Stimulated activated naive B cell treated with anti-CD40 and anti-IgM and Interleukin-4, amounts not matched to agents 10 μg/mL and 1 μg/mL and 100 μg/mL, for 72 hours (primary cell): ENCODE results near the gene ZNF669.

ENCODE experiments used
- ATAC-seq, 2 donors: fragments of 150-1000 bp; cut with Tn5 transposase; replicated peaks; 2 replicates each; pipeline ENCODE4 v1.10.0; 2021; ENCODE audit warnings: moderate library complexity in 1 of 2
- DNase-seq: peaks from one replicate; pipeline ENCODE4 v3.0.0; 2021
- H3K27ac Mint-ChIP-seq: one replicate; pipeline ENCODE4 v1.8.0; 2022; ENCODE audit warnings: mild to moderate bottlenecking, mixed read lengths
- H3K27me3 Mint-ChIP-seq, 2 donors: one replicate each; pipeline ENCODE4 v1.8.0; 2022; ENCODE audit warnings: mixed read lengths in 2 of 2
- H3K36me3 Mint-ChIP-seq, 2 donors: one replicate each; pipeline ENCODE4 v1.8.0; 2022; ENCODE audit warnings: mixed read lengths in 2 of 2, mild to moderate bottlenecking in 1 of 2
- H3K4me1 Mint-ChIP-seq, 2 donors: one replicate each; pipeline ENCODE4 v1.8.0; 2022; ENCODE audit warnings: mixed read lengths in 2 of 2, mild to moderate bottlenecking in 1 of 2
- H3K4me3 Mint-ChIP-seq, 2 donors: one replicate each; pipeline ENCODE4 v1.8.0; 2022; ENCODE audit warnings: mild to moderate bottlenecking in 2 of 2, mixed read lengths in 2 of 2, moderate library complexity in 1 of 2
- H3K9me3 Mint-ChIP-seq, 2 donors: one replicate each; pipeline ENCODE4 v1.8.0; 2022; ENCODE audit warnings: mixed read lengths in 2 of 2, mild to moderate bottlenecking in 1 of 2

Gene ZNF669

GRCh38 chr1:247115545-247115944 is 11.4 kb upstream of the ZNF669 start:
- no peak for DNase-seq
- H3K27me3 Mint-ChIP-seq = peaks cover 14 to 36% of the 10 kb centered on the region in 2 donors
- peaks cover 2 to 6% of the 10 kb centered on the region in 2 donors for H3K36me3 Mint-ChIP-seq
- no peak for ATAC-seq
- H3K4me3 Mint-ChIP-seq = no peak overlapping the region
- peaks cover 13 to 17% of the 10 kb centered on the region in 2 donors for H3K4me1 Mint-ChIP-seq
- H3K9me3 Mint-ChIP-seq = peaks cover 0 to 1% of the 10 kb centered on the region in 2 donors
- no peak overlapping the region for H3K27ac Mint-ChIP-seq

- no peak overlapping the region for H3K4me3 Mint-ChIP-seq
- ATAC-seq (no peak), DNase-seq (no peak)
- H3K27ac Mint-ChIP-seq = no peak overlapping the region
- peaks cover 2 to 6% of the 10 kb centered on the region in 2 donors for H3K36me3 Mint-ChIP-seq
- H3K9me3 Mint-ChIP-seq = peaks cover 0 to 1% of the 10 kb centered on the region in 2 donors
- H3K27me3 Mint-ChIP-seq = peaks cover 14 to 37% of the 10 kb centered on the region in 2 donors
- peaks cover 14 to 19% of the 10 kb centered on the region in 2 donors for H3K4me1 Mint-ChIP-seq
Measured at GRCh38 chr1:247115141-247115510, 11.0 kb upstream of the ZNF669 start.

GRCh38 chr1:247114351-247115140 is 10.4 kb upstream of the ZNF669 start:
- ATAC-seq (no peak), DNase-seq (no peak)
- Mint-ChIP-seq H3K36me3 (peaks cover 2 to 6% of the 10 kb centered on the region in 2 donors), H3K9me3 (peaks cover 0 to 1% of the 10 kb centered on the region in 2 donors), H3K4me1 (peaks cover 15 to 19% of the 10 kb centered on the region in 2 donors), H3K4me3 (no peak overlapping the region), H3K27ac (no peak overlapping the region), H3K27me3 (peaks cover 19 to 42% of the 10 kb centered on the region in 2 donors)

GRCh38 chr1:247113733-247114271 is 9.6 kb upstream of the ZNF669 start:
- Mint-ChIP-seq H3K4me1 (peaks cover 15 to 19% of the 10 kb centered on the region in 2 donors), H3K27me3 (peaks cover 19 to 49% of the 10 kb centered on the region in 2 donors), H3K4me3 (no peak overlapping the region), H3K9me3 (peaks cover 0 to 1% of the 10 kb centered on the region in 2 donors), H3K36me3 (peaks cover 2 to 6% of the 10 kb centered on the region in 2 donors), H3K27ac (no peak overlapping the region)
- ATAC-seq = no peak
- DNase-seq = no peak

- Mint-ChIP-seq H3K9me3 (peaks cover 0 to 1% of the 10 kb centered on the region in 2 donors), H3K36me3 (peaks cover 2 to 6% of the 10 kb centered on the region in 2 donors), H3K27me3 (peaks cover 24 to 56% of the 10 kb centered on the region in 2 donors), H3K4me3 (no peak overlapping the region), H3K27ac (peak overlapping the region; percentile 65), H3K4me1 (peaks cover 15 to 19% of the 10 kb centered on the region in 2 donors)
- ATAC-seq (no peak), DNase-seq (no peak)
Measured at GRCh38 chr1:247113094-247113497, 8.9 kb upstream of the ZNF669 start.

- peak overlapping the region; percentile 28 to 52 for H3K4me3 Mint-ChIP-seq
- H3K36me3 Mint-ChIP-seq = peaks cover 2 to 6% of the 10 kb centered on the region in 2 donors
- no peak overlapping the region for H3K27ac Mint-ChIP-seq
- peaks cover 31 to 63% of the 10 kb centered on the region in 2 donors for H3K27me3 Mint-ChIP-seq
- peaks cover 15 to 19% of the 10 kb centered on the region in 2 donors for H3K4me1 Mint-ChIP-seq
- DNase-seq = no peak
- peaks cover 0 to 1% of the 10 kb centered on the region in 2 donors for H3K9me3 Mint-ChIP-seq
- peak in 1 of 2 donors; percentile 17 for ATAC-seq
Measured at GRCh38 chr1:247112479-247112781, 8.3 kb upstream of the ZNF669 start.

- Mint-ChIP-seq H3K27me3 (peaks cover 33 to 68% of the 10 kb centered on the region in 2 donors), H3K27ac (no peak overlapping the region), H3K4me1 (peaks cover 15 to 19% of the 10 kb centered on the region in 2 donors), H3K9me3 (peaks cover 0 to 1% of the 10 kb centered on the region in 2 donors), H3K4me3 (peak overlapping the region; percentile 70 to 81), H3K36me3 (peaks cover 2 to 6% of the 10 kb centered on the region in 2 donors)
- ATAC-seq (peak; percentile 58 to 61), DNase-seq (no peak)
Measured at GRCh38 chr1:247111700-247112478, 7.7 kb upstream of the ZNF669 start.

- ATAC-seq = peak; percentile 45 to 61
- no peak for DNase-seq
- Mint-ChIP-seq H3K4me3 (peak overlapping the region; percentile 81 to 88), H3K9me3 (peaks cover 0 to 1% of the 10 kb centered on the region in 2 donors), H3K4me1 (peaks cover 15 to 19% of the 10 kb centered on the region in 2 donors), H3K36me3 (peaks cover 2 to 6% of the 10 kb centered on the region in 2 donors), H3K27ac (no peak overlapping the region), H3K27me3 (peaks cover 33 to 68% of the 10 kb centered on the region in 2 donors)
Measured at GRCh38 chr1:247111259-247111699, 7.1 kb upstream of the ZNF669 start.

- Mint-ChIP-seq H3K36me3 (peaks cover 2 to 6% of the 10 kb centered on the region in 2 donors), H3K9me3 (peaks cover 0 to 1% of the 10 kb centered on the region in 2 donors), H3K27me3 (peaks cover 33 to 68% of the 10 kb centered on the region in 2 donors), H3K4me1 (peaks cover 15 to 19% of the 10 kb centered on the region in 2 donors), H3K4me3 (peak overlapping the region; percentile 80 to 88), H3K27ac (no peak overlapping the region)
- DNase-seq = no peak
- peak; percentile 38 to 46 for ATAC-seq
Measured at GRCh38 chr1:247110627-247111258, 6.6 kb upstream of the ZNF669 start.

- H3K27me3 Mint-ChIP-seq = peaks cover 28 to 53% of the 10 kb centered on the region in 2 donors
Measured at GRCh38 chr1:247107694-247108093, 3.5 kb upstream of the ZNF669 start.

GRCh38 chr1:247105966-247106365 is 1.8 kb upstream of the ZNF669 start:
- H3K9me3 Mint-ChIP-seq = peaks cover 2 to 4% of the 10 kb centered on the region in 2 donors
- H3K27ac Mint-ChIP-seq = peak overlapping the region; percentile 25
- DNase-seq (no peak), ATAC-seq (no peak)
- H3K36me3 Mint-ChIP-seq = peaks cover 18 to 24% of the 10 kb centered on the region in 2 donors
- H3K4me3 Mint-ChIP-seq = no peak overlapping the region
- peaks cover 12 to 14% of the 10 kb centered on the region in 2 donors for H3K4me1 Mint-ChIP-seq
- peaks cover 28 to 42% of the 10 kb centered on the region in 2 donors for H3K27me3 Mint-ChIP-seq

More at GRCh38 chr1:247107694-247108093, 3.5 kb upstream of the ZNF669 start:
- Mint-ChIP-seq H3K4me3 (no peak overlapping the region), H3K27ac (no peak overlapping the region), H3K9me3 (peaks cover 2 to 4% of the 10 kb centered on the region in 2 donors), H3K4me1 (peaks cover 15 to 16% of the 10 kb centered on the region in 2 donors), H3K36me3 (peaks cover 5 to 8% of the 10 kb centered on the region in 2 donors)
- ATAC-seq (no peak), DNase-seq (no peak)

GRCh38 chr1:247104965-247105364 is 809 bp upstream of the ZNF669 start:
- peaks cover 23 to 36% of the 10 kb centered on the region in 2 donors for H3K27me3 Mint-ChIP-seq
- no peak for ATAC-seq
- H3K4me3 Mint-ChIP-seq = no peak overlapping the region
- H3K4me1 Mint-ChIP-seq = peaks cover 8% of the 10 kb centered on the region in 2 donors
- H3K36me3 Mint-ChIP-seq = peaks cover 28 to 31% of the 10 kb centered on the region in 2 donors
- no peak overlapping the region for H3K27ac Mint-ChIP-seq
- peaks cover 4 to 7% of the 10 kb centered on the region in 2 donors for H3K9me3 Mint-ChIP-seq
- no peak for DNase-seq

GRCh38 chr1:247102381-247102780 is 1.8 kb downstream of the ZNF669 start:
- H3K4me1 Mint-ChIP-seq = peaks cover 6 to 8% of the 10 kb centered on the region in 2 donors
- DNase-seq = no peak
- H3K27me3 Mint-ChIP-seq = peaks cover 6 to 11% of the 10 kb centered on the region in 2 donors
- no peak for ATAC-seq
- H3K9me3 Mint-ChIP-seq = peaks cover 4 to 10% of the 10 kb centered on the region in 2 donors
- peaks cover 49 to 55% of the 10 kb centered on the region in 2 donors for H3K36me3 Mint-ChIP-seq
- no peak overlapping the region for H3K4me3 Mint-ChIP-seq
- H3K27ac Mint-ChIP-seq = no peak overlapping the region
